ENCODE measurements around the gene ASTN2.

DNA sequence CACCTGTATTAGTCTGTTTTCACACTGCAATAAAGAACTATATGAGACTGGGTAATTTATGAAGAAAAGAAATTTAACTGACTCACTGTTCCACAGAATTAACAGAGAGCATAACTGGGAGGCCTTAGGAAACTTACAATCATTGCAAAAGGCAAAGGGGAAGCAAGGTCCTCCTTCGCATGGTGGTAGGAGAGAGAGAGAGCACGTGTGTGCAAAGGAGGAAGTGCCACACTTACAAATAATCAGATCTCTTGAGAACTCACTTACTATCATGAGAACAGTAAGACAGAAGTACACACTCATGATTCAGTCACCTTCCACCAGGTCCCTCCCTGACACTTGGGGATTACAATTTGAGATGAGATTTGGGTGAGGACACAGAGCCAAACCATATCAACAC is 469.0 kb downstream of the ASTN2 start:
- TF ChIP-seq CTCF (IDR thresholded peaks at IDR 0.05; ENCODE audit: low read depth, low read length, poor library complexity, severe bottlenecking) (no peak), EZH2phosphoT487 (IDR thresholded peaks at IDR 0.05; ENCODE audit: borderline replicate concordance, low read length) (no peak)

Data from DOHH2 (cell line).